ENCODE results near the gene LRRC15.
A peak's percentile ranks its signal among the peaks of the same experiment; 100 is the strongest.

The LRRC15 gene

GRCh38 chr3:194320100-194320499, 49.4 kb downstream of the LRRC15 start:
- no peak for DNase-seq (ENCODE audit: low read depth, low spot score)

GRCh38 chr3:194318511-194319161, 50.9 kb downstream of the LRRC15 start:
- no peak for DNase-seq (ENCODE audit: low read depth, low spot score)

- no peak for DNase-seq (ENCODE audit: low read depth, low spot score)
Measured at GRCh38 chr3:194316918-194317317, 52.6 kb downstream of the LRRC15 start.

GRCh38 chr3:194315965-194316361, 53.6 kb downstream of the LRRC15 start:
- DNase-seq (ENCODE audit: low read depth, low spot score): no peak

GRCh38 chr3:194315088-194315964, 54.2 kb downstream of the LRRC15 start:
- peak; percentile 41 for DNase-seq (ENCODE audit: low read depth, low spot score)

GRCh38 chr3:194314388-194315068, 55.0 kb downstream of the LRRC15 start:
- no peak for DNase-seq (ENCODE audit: low read depth, low spot score)

GRCh38 chr3:194313560-194314387, 55.8 kb downstream of the LRRC15 start:
- DNase-seq (ENCODE audit: low read depth, low spot score): no peak

GRCh38 chr3:194312743-194313281, 56.7 kb downstream of the LRRC15 start:
- no peak for DNase-seq (ENCODE audit: low read depth, low spot score)

- DNase-seq (ENCODE audit: low read depth, low spot score): no peak
Measured at GRCh38 chr3:194312186-194312742, 57.3 kb downstream of the LRRC15 start.

GRCh38 chr3:194311000-194311399, 58.5 kb downstream of the LRRC15 start:
- DNase-seq (ENCODE audit: low read depth, low spot score): no peak

GRCh38 chr3:194310060-194310835, 59.3 kb downstream of the LRRC15 start:
- DNase-seq (ENCODE audit: low read depth, low spot score): no peak

GRCh38 chr3:194308601-194309449, 60.7 kb downstream of the LRRC15 start:
- no peak for DNase-seq (ENCODE audit: low read depth, low spot score)

- no peak for DNase-seq (ENCODE audit: low read depth, low spot score)
Measured at GRCh38 chr3:194307849-194308248, 61.7 kb downstream of the LRRC15 start.

- DNase-seq (ENCODE audit: low read depth, low spot score): no peak
Measured at GRCh38 chr3:194306771-194307640, 62.5 kb downstream of the LRRC15 start.

- DNase-seq (ENCODE audit: low read depth, low spot score): no peak
Measured at GRCh38 chr3:194306109-194306686, 63.3 kb downstream of the LRRC15 start.

- DNase-seq (ENCODE audit: low read depth, low spot score): no peak
Measured at GRCh38 chr3:194305356-194306108, 64.0 kb downstream of the LRRC15 start.
